B cell (primary cell): ENCODE results near the gene CLASRP. TPM values are rescaled to one million over a fixed set of nuclear protein-coding genes. Genes with fewer than 3 reads are reported as not detected.
A peak's percentile ranks its signal among the peaks of the same experiment; 100 is the strongest.

ENCODE experiments used
- ATAC-seq: fragments of 200-7000 bp; cut with Tn5 transposase; one replicate; pipeline ENCODE4 v1.10.0; 2021; ENCODE audit warnings: low read depth, mild to moderate bottlenecking, moderate number of reproducible peaks, moderate library complexity
- CTCF ChIA-PET: fragments of 350-600 bp; sonication (Branson Sonifier 250); formaldehyde crosslinking; loops from one replicate; lab custom pipeline; 2021; ENCODE audit warnings: antibody characterized with exemption, inconsistent platforms; lab: Charles Lee
- POLR2A ChIA-PET: fragments of 350-600 bp; sonication (Branson Sonifier 250); formaldehyde crosslinking; loops from one replicate; lab custom pipeline; 2021; ENCODE audit warnings: antibody characterized with exemption; lab: Charles Lee
- DNase-seq: peaks from one replicate; pipeline ENCODE4 v3.0.0; 2013
- H2AFZ ChIP-seq: 2 replicates; pipeline ENCODE4 v1.6.1; 2012; ENCODE audit warnings: mild to moderate bottlenecking, low read depth, low read length; ENCODE audit not compliant: insufficient read depth, poor library complexity, severe bottlenecking
- H3K27ac ChIP-seq, 2 donors: 1 replicate in 1 of 2; 2 replicates in 1 of 2; pipeline ENCODE4 v1.5.1; 2012 to 2013; ENCODE audit warnings: low read length in 2 of 2, mild to moderate bottlenecking in 2 of 2, moderate library complexity in 1 of 2
- H3K27me3 ChIP-seq, 4 experiments: fragments of 200-600 bp in 1 of 4; sonication (generic) in 1 of 4; replicated peaks in 1 of 4; 1 replicate in 2 of 4; 2 replicates in 2 of 4; pipeline versions ENCODE4 v1.6.1 to v1.7.0; 2013 to 2016; ENCODE audit warnings: low read length in 3 of 4, mild to moderate bottlenecking in 2 of 4, mixed read lengths in 1 of 4, moderate library complexity in 1 of 4; ENCODE audit not compliant: insufficient read depth in 4 of 4, control insufficient read depth in 3 of 4; ENCODE audit errors: control extremely low read depth in 1 of 4
- H3K36me3 ChIP-seq, 2 experiments: replicated peaks in 1 of 2; 1 replicate in 1 of 2; 2 replicates in 1 of 2; pipeline versions ENCODE4 v1.6.1 to v1.7.1; 2013; ENCODE audit warnings: low read length in 1 of 2; ENCODE audit not compliant: insufficient read depth in 2 of 2, control insufficient read depth in 1 of 2; ENCODE audit errors: control extremely low read depth in 1 of 2, extremely low read depth in 1 of 2
- H3K4me1 ChIP-seq, 2 donors: fragments of 200-600 bp in 1 of 2; sonication (generic) in 1 of 2; 1 replicate in 1 of 2; 2 replicates in 1 of 2; pipeline versions ENCODE4 v1.5.1 to v1.6.1; 2013 to 2017; ENCODE audit warnings: low read length in 2 of 2; ENCODE audit not compliant: control insufficient read depth in 2 of 2, insufficient read depth in 2 of 2
- H3K4me2 ChIP-seq: replicated peaks from 2 replicates; pipeline ENCODE3; 2012; ENCODE audit warnings: mild to moderate bottlenecking, low read depth, low read length; ENCODE audit not compliant: poor library complexity, severe bottlenecking
- H3K4me3 ChIP-seq, 5 experiments: fragments of 200-600 bp in 1 of 5; sonication (generic) in 1 of 5; 1 replicate in 3 of 5; 2 replicates in 2 of 5; pipeline versions ENCODE4 v1.5.1 to v1.7.0; 2011 to 2016; ENCODE audit warnings: low read length in 4 of 5, mild to moderate bottlenecking in 4 of 5, low read depth in 2 of 5, control low read depth in 1 of 5, moderate library complexity in 1 of 5; ENCODE audit not compliant: insufficient read depth in 1 of 5; ENCODE audit errors: control extremely low read depth in 1 of 5, extremely low read depth in 1 of 5
- H3K79me2 ChIP-seq: fragments of 200-600 bp; sonication (generic); one replicate; pipeline ENCODE4 v1.6.0; 2016; ENCODE audit warnings: low read length; ENCODE audit not compliant: control insufficient read depth, insufficient read depth
- H3K9ac ChIP-seq: fragments of 200-600 bp; sonication (generic); 2 replicates; pipeline ENCODE4 v1.6.1; 2017; ENCODE audit warnings: mild to moderate bottlenecking, low read length, moderate library complexity
- H3K9me3 ChIP-seq, 3 donors: one replicate each; pipeline versions ENCODE4 v1.6.1 to v1.7.1; 2013; ENCODE audit warnings: low read length in 2 of 3; ENCODE audit not compliant: control insufficient read depth in 2 of 3, insufficient read depth in 1 of 3; ENCODE audit errors: control extremely low read depth in 1 of 3
- H4K20me1 ChIP-seq: 2 replicates; pipeline ENCODE4 v1.6.0; 2012; ENCODE audit warnings: mild to moderate bottlenecking, low read length; ENCODE audit not compliant: insufficient read depth, control insufficient read depth, poor library complexity, severe bottlenecking
- H3K27ac Mint-ChIP-seq: one replicate; pipeline ENCODE4 v1.8.0; 2021; ENCODE audit warnings: mixed read lengths
- H3K27me3 Mint-ChIP-seq: one replicate; pipeline ENCODE4 v1.8.0; 2021; ENCODE audit warnings: mixed read lengths
- H3K4me1 Mint-ChIP-seq: one replicate; pipeline ENCODE4 v1.8.0; 2021; ENCODE audit warnings: mixed read lengths
- H3K4me3 Mint-ChIP-seq: one replicate; pipeline ENCODE4 v1.8.0; 2021; ENCODE audit warnings: mixed read lengths
- H3K9me3 Mint-ChIP-seq: one replicate; pipeline ENCODE4 v1.8.0; 2022; ENCODE audit warnings: mixed read lengths; ENCODE audit not compliant: insufficient read depth
- CTCF ChIP-seq: fragments of 200-600 bp; IDR thresholded peaks from one replicate; pipeline ENCODE4 v1.8.0; 2022; ENCODE audit warnings: antibody characterized with exemption, mild to moderate bottlenecking
- EZH2 ChIP-seq: IDR thresholded peaks from 2 replicates; pipeline ENCODE4 v1.6.1; 2012; ENCODE audit warnings: borderline replicate concordance, low read depth, mild to moderate bottlenecking, moderate library complexity, low read length; ENCODE audit not compliant: insufficient read depth, poor library complexity, severe bottlenecking
- WGBS: methylation state at CpG from one replicate; pipeline ENCODE4 v1.1.5; 2013; ENCODE audit warnings: missing lambda C conversion rate; ENCODE audit not compliant: insufficient coverage; 5-methylcytosine and 5-hydroxymethylcytosine counted together
- intact Hi-C: fragments of 100-400 bp; cut with micrococcal nuclease; formaldehyde crosslinking; loops from one replicate; pipeline ENCODE4 v1.10.0; 2022
- polyA plus RNA-seq: library from polyadenylated mRNA; depleted of rRNA; stranded (reverse); fragments of >200 nt; gene quantifications from 2 replicates; pipeline ENCODE4 v1.2.3, GENCODE V29; 2012
- total RNA-seq, 2 donors: library from RNA; stranded (reverse); fragments of 120-200 nt in 1 of 2; gene quantifications; 1 replicate in 1 of 2; 2 replicates in 1 of 2; pipeline versions ENCODE4 v1.2.3 to v1.2.4, GENCODE V29; 2013 to 2022

CLASRP gene
- total and polyA plus RNA-seq, 2 donors (not counting 1 experiment from before 2014, with no cell fraction given): 234 to 285 TPM

- peak overlapping the region; percentile 95 for H3K27ac Mint-ChIP-seq
- peak overlapping the region; percentile 86 for H3K4me3 Mint-ChIP-seq
- no peaks in the 10 kb centered on the region for H3K27me3 Mint-ChIP-seq
- TF ChIP-seq EZH2 (no peak), CTCF (no peak)
- Histone ChIP-seq H4K20me1 (peaks cover 26% of the 10 kb centered on the region), H3K27ac (peak overlapping the region; percentile 78 to 93), H3K36me3 (peaks cover 3 to 53% of the 10 kb centered on the region in 2 experiments), H3K9me3 (no peaks in the 10 kb centered on the region), H3K4me3 (peak overlapping the region in 4 of 5 experiments; percentile 27 to 62 (median 46)), H2AFZ (peak overlapping the region; percentile 11), H3K9ac (peak overlapping the region; percentile 53), H3K27me3 (no peaks in the 10 kb centered on the region), H3K4me1 (peaks cover 57 to 90% of the 10 kb centered on the region in 2 donors), H3K79me2 (peaks cover 88% of the 10 kb centered on the region), H3K4me2 (peak overlapping the region; percentile 78)
- POLR2A ChIA-PET: interaction anchor here (0.6 to 2.2 kb wide), 9 partner anchors 13 to 207 kb away, joined by 3 to 26 read pairs (median 4); partner anchors contain the start of genes CLASRP, CLPTM1 and RELB
- ATAC-seq (peak; percentile 93), DNase-seq (peak; percentile 85)
- WGBS: 21% methylated on average over 9 of the region's 9 CpGs
- H3K4me1 Mint-ChIP-seq: peaks cover 67% of the 10 kb centered on the region
- intact Hi-C loops: loop anchor here (1.0 kb wide), 2 partner anchors 13 to 50 kb away; partner anchors contain the start of gene CLASRP
- no peaks in the 10 kb centered on the region for H3K9me3 Mint-ChIP-seq
- CTCF ChIA-PET: interaction anchor here (0.7 to 4.1 kb wide), 13 partner anchors 9 to 78 kb away, joined by 3 to 24 read pairs (median 4); partner anchors contain the start of genes CLASRP and PPP1R37
Observed at GRCh38 chr19:45051929-45052579, 13.2 kb downstream of the CLASRP start.

- POLR2A ChIA-PET: interaction anchor here (1.2 to 1.4 kb wide), 3 partner anchors 9 to 18 kb away, joined by 3 to 4 read pairs (median 3); no protein-coding TSS in a partner anchor
- Histone ChIP-seq H3K9ac (no peak overlapping the region), H2AFZ (no peak overlapping the region)
Observed at GRCh38 chr19:45056831-45057230, 18.0 kb downstream of the CLASRP start.

More at GRCh38 chr19:45056831-45057230, 18.0 kb downstream of the CLASRP start:
- Histone ChIP-seq H3K27ac (peak overlapping the region; percentile 18 to 31), H3K4me1 (peaks cover 20 to 58% of the 10 kb centered on the region in 2 donors), H3K9me3 (no peaks in the 10 kb centered on the region), H4K20me1 (peaks cover 69% of the 10 kb centered on the region), H3K79me2 (peaks cover 88% of the 10 kb centered on the region), H3K27me3 (no peaks in the 10 kb centered on the region), H3K36me3 (peaks cover 3 to 88% of the 10 kb centered on the region in 2 experiments), H3K4me3 (no peak overlapping the region), H3K4me2 (peak overlapping the region; percentile 11)
- Mint-ChIP-seq H3K9me3 (no peaks in the 10 kb centered on the region), H3K27me3 (no peaks in the 10 kb centered on the region), H3K4me1 (peaks cover 58% of the 10 kb centered on the region), H3K27ac (peak overlapping the region; percentile 71), H3K4me3 (no peak overlapping the region)
- peak; percentile 35 for DNase-seq
- no peak for ATAC-seq
- CTCF ChIA-PET: interaction anchor here (0.7 to 7.0 kb wide), 10 partner anchors 8 to 154 kb away, joined by 3 to 97 read pairs (median 4); partner anchors contain the start of gene CLASRP
- TF ChIP-seq CTCF (no peak), EZH2 (no peak)
- 77% methylated on average over 8 of the region's 8 CpGs for WGBS
- intact Hi-C loops: no loop called here
